IPS DF 4.7 (cell line): ENCODE data around the gene DRC1.

Experiments used
- DNase-seq: peaks from one replicate; pipeline ENCODE4 v3.0.0-alpha.2; 2013; ENCODE audit warnings: low spot score; ENCODE audit errors: extremely low read depth

The DRC1 gene

GRCh38 chr2:26442707-26443106 lies 41.0 kb downstream of the DRC1 start:
- DNase-seq: no peak

GRCh38 chr2:26444236-26444635 lies 42.5 kb downstream of the DRC1 start:
- no peak for DNase-seq

- no peak for DNase-seq
Measured at GRCh38 chr2:26448651-26449050, 46.9 kb downstream of the DRC1 start.

DNA sequence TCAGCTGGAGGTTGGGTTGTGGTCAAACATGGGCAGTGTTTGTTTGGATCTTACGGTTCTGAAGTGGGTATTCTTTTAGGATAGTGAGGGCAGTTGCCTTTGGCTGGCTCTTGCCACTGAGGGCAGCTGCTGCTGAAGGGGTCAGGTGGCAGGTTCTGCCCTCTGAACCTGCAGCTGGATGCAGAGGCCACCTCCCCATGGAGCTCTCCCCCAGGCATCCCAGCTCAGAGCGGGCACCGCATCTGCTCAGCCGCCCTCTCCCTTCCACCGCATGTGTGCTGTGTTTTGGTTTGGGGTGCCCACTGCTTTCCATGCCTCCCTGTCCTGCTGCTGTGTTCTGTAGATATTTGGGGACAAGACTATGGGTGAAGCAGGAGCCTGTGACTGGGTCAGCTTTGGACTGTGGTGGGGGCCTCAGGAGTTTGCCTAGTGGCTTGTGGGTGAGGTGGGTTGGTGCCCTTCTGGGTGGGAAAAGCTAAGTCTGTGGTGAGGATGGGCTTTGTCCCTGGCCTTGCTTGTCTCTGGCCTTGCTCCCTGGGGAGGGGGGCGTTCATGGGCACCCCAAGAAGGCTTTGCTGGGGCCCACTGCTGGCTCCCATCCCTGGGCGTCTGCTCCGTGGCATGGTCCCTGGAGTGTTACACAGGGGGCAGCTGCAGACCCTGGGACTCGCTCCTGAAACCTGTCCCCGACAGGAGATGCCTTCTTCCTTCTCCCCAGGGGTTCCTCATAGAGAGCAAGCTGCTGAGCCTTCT lies 47.7 kb downstream of the DRC1 start:
- DNase-seq: no peak

DNA sequence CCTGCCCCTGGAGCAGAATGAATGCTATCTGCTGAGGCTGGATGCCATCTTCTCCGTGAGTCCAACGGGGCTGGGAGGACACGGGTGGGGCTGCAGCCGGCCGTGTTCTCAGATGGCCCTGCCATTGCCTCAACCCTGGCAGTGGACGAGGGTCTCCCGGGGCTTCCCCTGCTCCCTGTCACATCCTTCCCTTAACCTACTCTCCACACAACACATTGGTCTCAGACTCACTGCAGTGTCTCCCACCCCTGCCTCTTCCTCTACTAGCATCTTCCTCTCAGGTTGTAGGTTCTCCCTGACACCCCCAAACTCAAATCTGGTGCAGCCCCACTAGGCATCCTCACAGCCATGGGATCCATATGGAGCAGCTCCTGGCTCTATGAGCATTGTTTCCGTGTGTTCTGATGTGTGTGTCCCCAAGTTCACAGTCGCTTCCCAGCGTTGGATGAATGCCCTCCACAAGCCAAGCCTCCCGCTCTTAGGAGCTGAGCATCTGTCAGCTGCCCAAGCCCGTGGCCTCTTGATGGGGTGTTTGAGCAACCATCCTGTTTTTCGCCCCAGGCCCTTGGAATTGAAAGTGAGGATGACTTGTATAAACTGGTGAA lies 48.4 kb downstream of the DRC1 start:
- no peak for DNase-seq

DNA sequence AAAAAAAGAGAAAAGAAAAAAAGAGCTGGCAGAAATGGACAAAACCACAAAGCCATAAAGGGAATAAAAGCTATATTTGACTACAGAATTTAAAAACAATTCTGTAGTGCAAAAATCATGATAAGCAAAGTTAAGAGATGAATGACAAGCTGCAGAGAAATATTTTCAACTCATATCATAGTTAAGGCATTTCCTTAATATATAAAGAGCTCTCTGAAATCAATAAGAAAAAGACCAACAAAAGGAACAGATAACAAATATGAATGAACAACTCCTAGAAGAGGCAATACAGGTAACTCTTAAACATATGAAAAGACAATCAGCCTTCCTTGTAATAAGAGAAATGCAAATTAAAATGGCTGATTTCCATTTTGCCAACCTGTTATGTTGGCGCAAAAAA lies 50.0 kb downstream of the DRC1 start:
- DNase-seq: no peak

GRCh38 chr2:26453421-26454329 lies 52.0 kb downstream of the DRC1 start:
- no peak for DNase-seq

GRCh38 chr2:26454561-26455001 lies 52.9 kb downstream of the DRC1 start:
- DNase-seq: no peak

DNA sequence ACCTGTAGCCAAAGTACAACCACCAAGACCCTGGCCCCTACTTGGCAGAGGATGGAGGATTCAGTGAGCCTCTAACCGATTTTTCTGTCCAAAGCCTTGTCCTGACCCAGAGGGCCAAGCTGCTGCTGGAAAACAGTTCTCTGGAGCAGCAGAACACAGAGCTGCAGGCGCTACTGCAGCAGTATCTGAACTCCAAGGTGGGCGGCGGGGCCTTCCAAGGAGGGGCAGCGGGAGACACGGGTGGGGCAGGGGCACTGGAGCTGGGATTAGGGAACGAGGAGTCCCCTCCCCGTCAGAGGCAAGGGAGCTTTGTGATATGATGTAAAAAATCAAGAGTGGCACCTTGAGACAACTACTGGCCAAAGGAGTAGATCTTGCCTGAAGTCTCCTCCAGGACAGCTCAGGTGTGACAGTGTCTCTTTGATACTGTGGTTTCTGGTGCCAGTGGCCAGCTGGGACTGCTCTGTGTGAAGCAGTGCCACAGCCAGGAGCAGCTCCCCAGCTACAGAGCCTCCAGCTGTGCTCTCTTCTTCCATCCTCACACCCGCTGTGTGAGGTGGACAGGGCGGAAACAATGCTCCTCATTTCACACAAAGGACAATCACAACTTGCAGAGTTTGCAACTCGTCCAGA lies 53.4 kb downstream of the DRC1 start:
- DNase-seq: no peak

DNA sequence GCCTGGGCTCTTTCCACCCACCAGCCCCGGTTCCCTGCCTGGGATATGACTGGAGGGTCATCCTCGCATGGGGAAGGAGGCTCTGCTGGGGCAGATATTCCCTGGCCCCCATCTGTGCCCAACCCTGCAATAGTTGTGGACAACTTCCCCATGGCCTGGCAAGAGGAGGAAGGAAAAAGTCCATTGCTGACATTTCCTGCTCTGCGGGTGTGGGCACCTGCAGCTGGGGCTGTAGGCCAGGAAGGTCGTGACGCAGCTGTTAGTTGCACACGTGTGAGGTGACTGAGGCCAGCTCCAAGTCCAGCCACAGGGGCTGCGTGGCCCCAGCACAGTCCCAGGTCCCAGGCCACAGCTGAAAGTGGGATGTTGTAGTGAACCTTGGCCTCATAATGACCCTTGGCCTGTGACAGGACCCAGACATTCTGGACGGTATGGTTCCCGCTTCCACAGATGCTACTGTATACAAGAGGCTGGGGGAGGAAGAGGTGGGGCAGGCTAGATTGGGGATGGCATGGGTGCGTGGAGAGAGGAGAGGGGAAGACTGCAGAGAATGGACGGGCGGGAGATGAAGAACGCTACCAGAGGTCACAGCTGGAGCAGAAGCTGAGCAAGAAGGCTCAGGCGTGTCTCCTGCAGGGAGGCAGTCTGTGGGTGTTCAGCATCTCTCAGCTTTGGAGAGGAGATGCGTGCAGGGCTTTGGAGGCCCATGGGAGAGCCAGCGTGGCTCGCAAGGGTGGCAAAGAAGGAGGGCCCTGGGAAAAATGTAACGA lies 54.1 kb downstream of the DRC1 start:
- DNase-seq: no peak

- DNase-seq: no peak
Measured at GRCh38 chr2:26456440-26457250, 54.9 kb downstream of the DRC1 start.

DNA sequence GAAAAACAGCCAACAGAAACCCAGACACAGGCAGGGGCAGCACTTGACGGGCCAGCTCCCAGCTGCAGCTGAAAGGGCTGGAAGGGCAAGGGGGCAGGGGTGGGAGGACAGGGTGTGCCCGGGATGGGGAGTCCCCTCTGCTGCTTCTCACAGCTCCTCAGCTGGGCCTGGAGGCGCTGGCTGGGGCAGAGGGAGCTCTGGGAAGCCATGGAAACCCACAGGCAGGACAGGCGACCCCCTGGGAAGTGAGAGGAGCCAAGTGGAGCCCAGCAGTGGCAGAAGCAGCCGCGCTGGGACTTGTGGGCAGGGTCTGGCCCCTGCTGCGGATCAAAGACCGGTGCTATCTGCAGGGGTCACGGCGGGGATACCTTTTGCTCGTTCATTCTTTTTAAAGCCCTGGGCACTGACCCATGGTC lies 55.5 kb downstream of the DRC1 start:
- DNase-seq: no peak

DNA sequence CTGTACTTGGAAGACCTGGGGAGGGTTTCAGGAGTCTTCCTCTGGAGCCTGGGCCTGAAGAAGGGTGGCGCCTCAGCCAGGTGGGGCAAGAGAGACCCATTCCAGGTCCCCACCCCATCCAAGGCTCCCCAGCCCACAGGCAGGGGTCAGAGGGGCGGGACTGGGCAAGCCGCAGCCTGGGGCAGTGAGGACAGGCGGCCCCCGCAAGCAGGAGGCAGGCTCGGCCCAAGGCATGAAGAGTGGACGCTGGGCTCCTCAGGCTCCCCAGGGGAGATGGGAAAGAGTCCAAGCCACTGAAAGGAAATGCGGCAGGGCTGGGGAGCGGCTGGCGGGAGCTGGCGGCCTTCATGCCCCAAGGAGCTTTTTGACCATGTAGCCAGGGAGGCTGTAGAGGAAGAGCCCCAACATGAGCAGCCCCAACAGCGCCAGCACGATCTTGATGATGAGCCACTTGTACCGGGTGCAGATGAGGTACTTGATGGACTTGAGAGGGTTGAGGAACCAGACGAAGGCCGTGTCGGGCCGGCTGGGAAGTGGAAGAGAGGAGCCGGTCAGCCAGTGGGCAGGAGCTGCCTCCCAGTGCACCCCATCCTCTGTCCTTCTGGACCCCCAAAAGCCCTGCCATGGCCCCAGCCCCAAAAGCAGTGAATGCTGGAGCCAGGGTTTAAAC lies 56.1 kb downstream of the DRC1 start:
- DNase-seq: no peak

DNA sequence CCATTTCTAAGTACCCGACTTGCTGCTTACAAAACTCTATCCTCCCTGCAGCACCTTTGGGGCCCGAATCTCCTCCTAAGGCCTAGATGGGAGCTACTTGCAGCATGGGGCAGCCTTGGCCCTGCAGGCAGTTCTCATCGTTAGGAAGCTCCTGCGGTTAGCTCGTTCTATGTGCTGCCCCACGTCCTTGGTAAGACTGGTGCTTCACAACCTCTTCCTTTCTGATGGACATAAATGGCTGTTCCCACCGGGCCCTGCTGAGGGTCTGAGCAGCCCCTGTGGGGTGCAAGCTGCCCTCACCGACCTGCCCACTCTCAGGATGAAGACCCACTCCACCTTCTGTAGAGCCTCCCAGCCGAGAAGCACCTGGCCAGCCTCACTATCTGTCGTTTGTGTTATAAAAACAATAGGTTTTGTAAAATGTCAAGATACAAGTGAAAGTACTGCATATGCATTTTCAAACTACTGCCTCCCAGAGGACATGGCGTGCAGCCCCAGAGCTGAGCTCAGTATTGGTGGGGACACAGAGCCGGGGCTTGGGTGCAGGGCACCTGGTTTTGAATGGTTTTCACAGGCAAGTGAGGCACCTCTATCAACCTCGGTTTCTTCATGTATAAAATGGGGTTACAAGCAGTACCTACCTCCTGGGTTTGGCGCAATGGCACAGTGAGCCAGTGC lies 56.8 kb downstream of the DRC1 start:
- no peak for DNase-seq

GRCh38 chr2:26459991-26460612 lies 58.4 kb downstream of the DRC1 start:
- no peak for DNase-seq

GRCh38 chr2:26460613-26461031 lies 58.9 kb downstream of the DRC1 start:
- no peak for DNase-seq

DNA sequence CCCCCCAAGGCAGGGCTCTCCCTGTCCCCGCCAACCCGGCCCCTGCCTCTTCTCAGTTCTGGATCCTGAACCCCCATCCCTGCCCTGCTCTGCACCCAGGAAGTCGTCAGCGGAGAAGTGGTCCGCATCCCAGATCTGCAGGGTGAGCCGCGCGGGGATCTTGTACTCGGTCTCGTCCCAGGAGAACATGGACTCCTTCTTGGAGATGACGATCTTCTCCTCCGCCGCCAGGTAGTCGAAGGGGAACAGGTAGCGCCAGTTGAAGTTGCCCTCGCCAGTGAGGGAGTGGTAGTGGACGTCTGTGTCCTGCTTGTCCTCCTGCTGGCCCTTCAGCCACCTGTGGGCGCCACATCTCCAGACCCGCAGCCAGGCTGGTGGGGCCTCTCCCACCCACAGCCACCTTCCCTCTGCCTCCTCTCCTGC lies 59.9 kb downstream of the DRC1 start:
- DNase-seq: no peak

DNA sequence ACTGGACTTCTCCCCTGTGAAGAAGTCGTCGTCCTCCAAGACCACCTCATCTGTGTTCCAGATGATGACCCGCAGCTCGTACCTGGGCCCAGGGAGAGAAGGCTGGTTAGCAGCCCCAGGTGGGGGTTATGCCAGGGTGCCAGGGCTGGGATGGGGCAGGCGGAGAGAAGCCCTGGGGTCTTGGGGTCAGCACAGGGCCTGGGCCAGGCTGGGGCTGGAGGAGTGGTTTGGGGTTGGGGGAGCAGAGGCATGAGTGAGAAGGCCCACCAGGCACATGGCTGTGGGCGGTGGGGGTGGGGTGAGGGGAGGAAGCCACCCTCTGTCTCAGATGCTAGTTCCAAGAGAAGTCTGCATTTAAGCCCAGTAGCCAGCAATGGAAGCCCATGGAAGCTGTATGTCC lies 60.4 kb downstream of the DRC1 start:
- no peak for DNase-seq
